ENCODE results near the gene RNASEH1. TPM values are rescaled to one million over a fixed set of nuclear protein-coding genes. Genes with fewer than 3 reads are reported as not detected.

The RNASEH1 gene
- total and polyA plus RNA-seq, 2 of the 13 experiments (the other 11 are each of a cell fraction or from before 2014, with no cell fraction given): 14.5 to 57.4 TPM

DNA sequence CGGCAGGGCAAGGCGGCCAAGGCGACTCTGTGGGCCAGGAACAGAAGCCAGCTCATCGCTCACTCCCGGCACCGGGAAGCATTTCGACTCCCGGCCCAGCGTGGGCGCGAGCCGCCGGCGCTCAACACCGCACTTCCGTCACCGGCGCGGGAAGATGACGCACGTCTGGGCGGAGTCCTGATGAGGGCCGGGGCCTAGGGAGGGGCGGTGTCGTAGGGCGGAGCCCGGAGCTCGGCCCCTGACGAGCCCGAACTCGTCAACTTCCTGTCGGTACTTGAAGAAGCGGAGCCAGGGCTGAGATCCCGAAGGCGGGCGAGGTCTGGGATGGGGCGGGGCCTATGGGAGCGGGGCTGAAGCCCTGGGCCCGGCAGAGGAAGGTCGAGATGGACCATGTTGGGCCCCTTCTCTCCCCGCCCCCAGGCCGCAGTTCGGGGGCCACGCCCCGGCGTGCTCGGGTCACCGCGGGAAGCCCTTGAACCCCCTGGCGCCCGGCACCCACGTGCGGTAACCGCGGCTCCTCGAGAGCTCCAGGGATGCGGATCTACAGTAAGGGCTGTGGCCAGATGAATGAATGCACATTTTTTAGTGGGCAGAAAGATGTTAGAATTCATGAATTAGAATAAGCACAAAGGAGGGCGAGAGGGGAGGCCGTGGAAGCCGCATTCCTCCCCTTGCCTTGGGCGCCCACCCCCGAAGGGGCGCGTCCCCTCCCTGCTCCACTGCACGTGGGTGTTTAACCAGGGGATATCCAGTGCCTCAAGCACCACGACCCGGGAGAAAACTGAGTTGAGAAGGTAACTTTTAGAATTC lies at the start of gene RNASEH1 (continued):
- peak; percentile 97 for TF ChIP-seq ZNF773 (CRISPR knock-in tag; IDR thresholded peaks at IDR 0.05; ENCODE audit: borderline replicate concordance)
- peak; percentile 93; the same call in 1 of the 2 replicates for TF ChIP-seq ZNF775 (CRISPR knock-in tag; IDR thresholded peaks at IDR 0.05; ENCODE audit: borderline replicate concordance)
- TF ChIP-seq, protein P1, sequence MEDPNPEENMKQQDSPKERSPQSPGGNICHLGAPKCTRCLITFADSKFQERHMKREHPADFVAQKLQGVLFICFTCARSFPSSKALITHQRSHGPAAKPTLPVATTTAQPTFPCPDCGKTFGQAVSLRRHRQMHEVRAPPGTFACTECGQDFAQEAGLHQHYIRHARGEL (CRISPR knock-in tag; IDR thresholded peaks at IDR 0.05): peak; percentile 34; the same call in 1 of the 2 replicates
- TF ChIP-seq GATAD1 (CRISPR knock-in tag; IDR thresholded peaks at IDR 0.05): peak; percentile 99
- TF ChIP-seq HNF4G (IDR thresholded peaks at IDR 0.05; ENCODE audit: borderline replicate concordance, low read depth, low read length): peak; percentile 40
- peak; percentile 24; the same call in 1 of the 2 replicates for TF ChIP-seq HNF4G (CRISPR knock-in tag; IDR thresholded peaks at IDR 0.05; ENCODE audit: borderline replicate concordance, low read depth)
- TF ChIP-seq NKX3-1 (CRISPR knock-in tag; IDR thresholded peaks at IDR 0.05): peak; percentile 93; the same call in 1 of the 2 replicates
- TF ChIP-seq, protein P2, sequence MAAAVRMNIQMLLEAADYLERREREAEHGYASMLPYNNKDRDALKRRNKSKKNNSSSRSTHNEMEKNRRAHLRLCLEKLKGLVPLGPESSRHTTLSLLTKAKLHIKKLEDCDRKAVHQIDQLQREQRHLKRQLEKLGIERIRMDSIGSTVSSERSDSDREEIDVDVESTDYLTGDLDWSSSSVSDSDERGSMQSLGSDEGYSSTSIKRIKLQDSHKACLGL (CRISPR knock-in tag; IDR thresholded peaks at IDR 0.05): peak; percentile 99
- peak; percentile 87 for TF ChIP-seq TGIF2 (CRISPR knock-in tag; IDR thresholded peaks at IDR 0.05)
- TF ChIP-seq, protein P3, sequence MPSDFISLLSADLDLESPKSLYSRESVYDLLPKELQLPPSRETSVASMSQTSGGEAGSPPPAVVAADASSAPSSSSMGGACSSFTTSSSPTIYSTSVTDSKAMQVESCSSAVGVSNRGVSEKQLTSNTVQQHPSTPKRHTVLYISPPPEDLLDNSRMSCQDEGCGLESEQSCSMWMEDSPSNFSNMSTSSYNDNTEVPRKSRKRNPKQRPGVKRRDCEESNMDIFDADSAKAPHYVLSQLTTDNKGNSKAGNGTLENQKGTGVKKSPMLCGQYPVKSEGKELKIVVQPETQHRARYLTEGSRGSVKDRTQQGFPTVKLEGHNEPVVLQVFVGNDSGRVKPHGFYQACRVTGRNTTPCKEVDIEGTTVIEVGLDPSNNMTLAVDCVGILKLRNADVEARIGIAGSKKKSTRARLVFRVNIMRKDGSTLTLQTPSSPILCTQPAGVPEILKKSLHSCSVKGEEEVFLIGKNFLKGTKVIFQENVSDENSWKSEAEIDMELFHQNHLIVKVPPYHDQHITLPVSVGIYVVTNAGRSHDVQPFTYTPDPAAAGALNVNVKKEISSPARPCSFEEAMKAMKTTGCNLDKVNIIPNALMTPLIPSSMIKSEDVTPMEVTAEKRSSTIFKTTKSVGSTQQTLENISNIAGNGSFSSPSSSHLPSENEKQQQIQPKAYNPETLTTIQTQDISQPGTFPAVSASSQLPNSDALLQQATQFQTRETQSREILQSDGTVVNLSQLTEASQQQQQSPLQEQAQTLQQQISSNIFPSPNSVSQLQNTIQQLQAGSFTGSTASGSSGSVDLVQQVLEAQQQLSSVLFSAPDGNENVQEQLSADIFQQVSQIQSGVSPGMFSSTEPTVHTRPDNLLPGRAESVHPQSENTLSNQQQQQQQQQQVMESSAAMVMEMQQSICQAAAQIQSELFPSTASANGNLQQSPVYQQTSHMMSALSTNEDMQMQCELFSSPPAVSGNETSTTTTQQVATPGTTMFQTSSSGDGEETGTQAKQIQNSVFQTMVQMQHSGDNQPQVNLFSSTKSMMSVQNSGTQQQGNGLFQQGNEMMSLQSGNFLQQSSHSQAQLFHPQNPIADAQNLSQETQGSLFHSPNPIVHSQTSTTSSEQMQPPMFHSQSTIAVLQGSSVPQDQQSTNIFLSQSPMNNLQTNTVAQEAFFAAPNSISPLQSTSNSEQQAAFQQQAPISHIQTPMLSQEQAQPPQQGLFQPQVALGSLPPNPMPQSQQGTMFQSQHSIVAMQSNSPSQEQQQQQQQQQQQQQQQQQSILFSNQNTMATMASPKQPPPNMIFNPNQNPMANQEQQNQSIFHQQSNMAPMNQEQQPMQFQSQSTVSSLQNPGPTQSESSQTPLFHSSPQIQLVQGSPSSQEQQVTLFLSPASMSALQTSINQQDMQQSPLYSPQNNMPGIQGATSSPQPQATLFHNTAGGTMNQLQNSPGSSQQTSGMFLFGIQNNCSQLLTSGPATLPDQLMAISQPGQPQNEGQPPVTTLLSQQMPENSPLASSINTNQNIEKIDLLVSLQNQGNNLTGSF (CRISPR knock-in tag; IDR thresholded peaks at IDR 0.05): peak; percentile 98
- TF ChIP-seq ZNF766 (CRISPR knock-in tag; IDR thresholded peaks at IDR 0.05; ENCODE audit: borderline replicate concordance): peak; percentile 93; the same call in 1 of the 2 replicates
- TF ChIP-seq ZNF232 (CRISPR knock-in tag; IDR thresholded peaks at IDR 0.05; ENCODE audit: borderline replicate concordance): peak; percentile 96
- peak; percentile 30 for TF ChIP-seq SRSF1 (optimal IDR thresholded peaks at IDR 0.05; ENCODE audit: low read depth, low read length)
- TF ChIP-seq MBNL3 (CRISPR knock-in tag; conservative IDR thresholded peaks at IDR 0.05): no peak
- TF ChIP-seq ZNF431 (CRISPR knock-in tag; IDR thresholded peaks at IDR 0.05; ENCODE audit: borderline replicate concordance, low read depth): peak; percentile 94
- TF ChIP-seq NFYC (CRISPR knock-in tag; IDR thresholded peaks at IDR 0.05): no peak; the same call in 1 of the 2 replicates
- TF ChIP-seq MED1 (CRISPR knock-in tag; IDR thresholded peaks at IDR 0.05): peak; percentile 93
- peak; percentile 54; the same call in 1 of the 2 replicates for TF ChIP-seq TCF7 (IDR thresholded peaks at IDR 0.05; ENCODE audit: low read depth)

Data from HepG2 (cell line).